Stimulated activated CD4-positive, alpha-beta T cell treated with anti-CD3 and anti-CD28 coated beads, Interleukin-12 subunit alpha, Interleukin-12 subunit beta, amount 100 ng/mL, for 48 hours (primary cell): ENCODE data around the gene SLC25A10.

Source experiments
- DNase-seq, 3 donors: peaks; one replicate each; pipeline ENCODE4 v3.0.0-alpha.2; 2020; ENCODE audit warnings: low read depth in 2 of 3, low spot score in 1 of 3

The SLC25A10 gene

DNA sequence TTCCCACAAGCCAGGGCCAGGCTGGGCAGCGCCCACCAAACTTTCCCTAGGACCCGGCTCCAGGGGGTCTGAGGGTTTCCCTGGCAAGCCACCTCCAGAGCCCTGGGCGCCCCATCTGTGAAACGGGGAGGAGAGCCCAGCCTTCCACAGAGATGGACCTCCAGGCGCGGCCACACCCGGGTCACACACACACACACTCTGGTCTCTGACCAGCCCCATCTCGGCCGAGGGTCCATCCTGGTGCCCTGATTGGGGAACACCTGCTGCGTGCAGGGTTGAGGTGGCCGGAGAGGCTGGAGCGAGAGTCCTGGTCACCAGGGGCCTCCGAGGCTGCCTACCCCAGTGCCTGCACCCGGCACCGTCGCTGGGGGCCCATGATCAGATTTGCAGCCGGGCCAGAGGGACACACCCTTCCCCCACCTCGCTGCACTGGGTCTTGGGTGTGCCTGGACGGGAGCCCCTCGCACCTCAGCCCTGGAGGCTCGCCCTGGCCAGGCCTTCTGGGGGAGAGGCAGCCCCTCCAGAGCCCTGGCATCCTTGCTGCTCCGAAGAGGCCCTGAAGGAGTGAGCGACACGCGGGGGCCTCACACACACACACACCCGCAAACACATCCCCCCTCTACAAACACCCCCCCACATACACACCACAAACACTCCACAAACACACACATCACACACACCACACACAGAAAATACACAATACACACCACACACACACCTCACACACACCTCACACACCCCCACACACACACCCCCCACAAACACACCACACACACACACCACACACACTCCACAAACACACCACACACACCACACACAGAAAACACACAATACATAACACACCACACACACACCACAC, 29.7 kb downstream of the SLC25A10 start:
- no peak for DNase-seq
